ENCODE results near the gene TMED10.
"Not testable (repeated sequence)": the region's sequence is repeated elsewhere in the genome, so short reads cannot be mapped to it uniquely, and the experiment has no call there.

The TMED10 gene

GRCh38 chr14:75190023-75190422 lies 13.6 kb upstream of the TMED10 start:
- no peak for DNase-seq (ENCODE audit: low read depth)

- DNase-seq (ENCODE audit: low read depth), result no peak
Observed at GRCh38 chr14:75188520-75189268, 12.3 kb upstream of the TMED10 start.

GRCh38 chr14:75188086-75188485 lies 11.7 kb upstream of the TMED10 start:
- no peak for DNase-seq (ENCODE audit: low read depth)

GRCh38 chr14:75186953-75187352 lies 10.5 kb upstream of the TMED10 start:
- DNase-seq (ENCODE audit: low read depth), result no peak

GRCh38 chr14:75185251-75186040 lies 9.0 kb upstream of the TMED10 start:
- DNase-seq (ENCODE audit: low read depth), result no peak

- DNase-seq (ENCODE audit: low read depth), result no peak
Observed at GRCh38 chr14:75184492-75184891, 8.1 kb upstream of the TMED10 start.

GRCh38 chr14:75184039-75184438 lies 7.6 kb upstream of the TMED10 start:
- DNase-seq (ENCODE audit: low read depth), result no peak

GRCh38 chr14:75183225-75183624 lies 6.8 kb upstream of the TMED10 start:
- no peak for DNase-seq (ENCODE audit: low read depth)

- no peak for DNase-seq (ENCODE audit: low read depth)
Observed at GRCh38 chr14:75182821-75183220, 6.4 kb upstream of the TMED10 start.

GRCh38 chr14:75182163-75182562 lies 5.8 kb upstream of the TMED10 start:
- DNase-seq (ENCODE audit: low read depth), result not testable (repeated sequence)

GRCh38 chr14:75181293-75182062 lies 5.1 kb upstream of the TMED10 start:
- no peak for DNase-seq (ENCODE audit: low read depth)

- no peak for DNase-seq (ENCODE audit: low read depth)
Observed at GRCh38 chr14:75175677-75176141, 703 bp downstream of the TMED10 start.

GRCh38 chr14:75174066-75174465 lies 2.3 kb downstream of the TMED10 start:
- no peak for DNase-seq (ENCODE audit: low read depth)

GRCh38 chr14:75170772-75171171 lies 5.6 kb downstream of the TMED10 start:
- no peak for DNase-seq (ENCODE audit: low read depth)

- DNase-seq (ENCODE audit: low read depth), result no peak
Observed at GRCh38 chr14:75168586-75169335, 7.7 kb downstream of the TMED10 start.

- no peak for DNase-seq (ENCODE audit: low read depth)
Observed at GRCh38 chr14:75167325-75167724, 9.1 kb downstream of the TMED10 start.

- no peak for DNase-seq (ENCODE audit: low read depth)
Observed at GRCh38 chr14:75165586-75166391, 10.6 kb downstream of the TMED10 start.

- no peak for DNase-seq (ENCODE audit: low read depth)
Observed at GRCh38 chr14:75164809-75165208, 11.6 kb downstream of the TMED10 start.

GRCh38 chr14:75163677-75164076 lies 12.7 kb downstream of the TMED10 start:
- no peak for DNase-seq (ENCODE audit: low read depth)

- no peak for DNase-seq (ENCODE audit: low read depth)
Observed at GRCh38 chr14:75162631-75163030, 13.8 kb downstream of the TMED10 start.

Measured in stimulated activated CD8-positive, alpha-beta memory T cell treated with anti-CD3 and anti-CD28 coated beads, Interleukin-7, amount 100 ng/mL, for 24 hours (primary cell).